ENCODE measurements around the gene ZC3H10. TPM values are rescaled to one million over a fixed set of nuclear protein-coding genes. Genes with fewer than 3 reads are reported as not detected.

Gene ZC3H10
- total RNA-seq, 1 experiment from 2014 or later: 11.3 TPM

DNA sequence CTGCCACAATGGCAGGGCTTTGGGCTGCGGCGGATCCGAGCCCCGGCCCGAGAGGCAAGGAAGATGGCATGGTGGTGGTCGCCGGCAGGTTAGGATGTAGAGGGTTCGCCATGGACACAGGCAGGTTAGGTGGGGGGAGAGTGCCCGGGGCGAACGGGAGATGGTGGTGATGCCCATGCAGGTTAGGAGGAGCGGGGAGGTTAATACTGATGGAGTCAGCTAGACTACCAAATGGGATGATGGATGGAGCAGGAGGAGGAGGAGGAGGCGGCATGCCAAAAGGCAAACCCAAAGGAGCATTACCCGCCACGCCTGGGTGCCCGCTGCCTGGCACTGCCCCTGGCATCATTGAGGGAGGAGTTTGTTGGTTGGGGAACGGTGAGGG, 46.3 kb downstream of the ZC3H10 start:
- TF ChIP-seq, protein P1, sequence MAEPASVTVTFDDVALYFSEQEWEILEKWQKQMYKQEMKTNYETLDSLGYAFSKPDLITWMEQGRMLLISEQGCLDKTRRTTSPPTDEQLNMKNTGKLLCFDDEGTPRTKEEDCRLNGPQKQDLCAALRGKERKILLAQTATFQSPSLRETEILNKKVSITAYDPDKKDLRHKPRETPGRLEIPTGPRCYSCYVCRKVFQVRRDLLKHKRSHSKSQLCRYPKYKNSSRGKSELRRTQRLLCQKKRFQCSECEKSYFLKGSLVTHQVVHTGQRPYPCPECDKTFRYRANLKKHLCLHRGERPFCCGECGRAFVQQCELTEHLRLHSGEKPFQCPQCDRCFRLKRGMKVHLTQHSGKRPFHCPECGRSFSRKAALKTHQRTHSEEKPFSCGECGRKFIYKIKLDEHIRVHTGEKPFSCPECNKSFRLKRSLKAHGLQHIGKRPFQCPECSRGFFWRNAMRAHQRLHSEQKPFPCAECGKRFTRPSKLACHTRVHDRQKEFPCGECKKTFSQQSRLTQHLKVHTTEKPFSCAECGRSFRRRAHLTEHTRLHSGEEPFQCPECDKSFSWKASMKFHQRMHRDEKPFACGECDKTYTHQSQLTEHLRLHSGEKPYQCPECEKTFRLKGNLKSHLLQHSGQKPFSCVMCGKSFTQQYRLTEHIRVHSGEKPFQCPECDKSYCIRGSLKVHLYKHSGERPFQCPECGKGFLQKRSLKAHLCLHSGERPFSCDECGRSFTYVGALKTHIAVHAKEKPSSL (CRISPR knock-in tag; conservative IDR thresholded peaks at IDR 0.05): no peak
- no peak for TF ChIP-seq SP1 (CRISPR knock-in tag; conservative IDR thresholded peaks at IDR 0.05)
- no peak for TF ChIP-seq ELF4 (CRISPR knock-in tag; IDR thresholded peaks at IDR 0.05; ENCODE audit: low read depth)
- TF ChIP-seq, protein P2, sequence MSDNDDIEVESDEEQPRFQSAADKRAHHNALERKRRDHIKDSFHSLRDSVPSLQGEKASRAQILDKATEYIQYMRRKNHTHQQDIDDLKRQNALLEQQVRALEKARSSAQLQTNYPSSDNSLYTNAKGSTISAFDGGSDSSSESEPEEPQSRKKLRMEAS (CRISPR knock-in tag; IDR thresholded peaks at IDR 0.05): no peak
- TF ChIP-seq NFATC4 (CRISPR knock-in tag; IDR thresholded peaks at IDR 0.05): peak; percentile 6; the same call in 1 of the 2 replicates
- TF ChIP-seq CREM (CRISPR knock-in tag; IDR thresholded peaks at IDR 0.05): no peak
- no peak for TF ChIP-seq TEAD4 (CRISPR knock-in tag; IDR thresholded peaks at IDR 0.05)
- TF ChIP-seq MYBL2 (CRISPR knock-in tag; IDR thresholded peaks at IDR 0.05): no peak
- no peak for TF ChIP-seq ATF1 (CRISPR knock-in tag; IDR thresholded peaks at IDR 0.05)
- TF ChIP-seq NR2C2 (CRISPR knock-in tag; IDR thresholded peaks at IDR 0.05): no peak
- TF ChIP-seq PRRX2 (CRISPR knock-in tag; IDR thresholded peaks at IDR 0.05): peak; percentile 50; the same call in 1 of the 2 replicates
- CTCF ChIA-PET: interaction anchor here (1.1 kb wide), 1 partner anchor 94 kb away, joined by 3 read pairs; the partner anchor contains the start of gene ANKRD52
- Mint-ChIP-seq H3K4me3 (no peak overlapping the region), H3K36me3 (peaks cover 81% of the 10 kb centered on the region), H3K27me3 (ENCODE audit: low read depth) (no peaks in the 10 kb centered on the region), H3K27ac (no peak overlapping the region), H3K9me3 (no peaks in the 10 kb centered on the region), H3K4me1 (peaks cover 38% of the 10 kb centered on the region)
- POLR2A ChIA-PET: interaction anchor here (1.3 to 7.2 kb wide), 7 partner anchors 8 to 93 kb away, joined by 3 to 104 read pairs (median 9); partner anchors contain the start of genes ESYT1, RNF41 and SMARCC2
- ATAC-seq (no peak), DNase-seq (ENCODE audit: low spot score) (no peak)

DNA sequence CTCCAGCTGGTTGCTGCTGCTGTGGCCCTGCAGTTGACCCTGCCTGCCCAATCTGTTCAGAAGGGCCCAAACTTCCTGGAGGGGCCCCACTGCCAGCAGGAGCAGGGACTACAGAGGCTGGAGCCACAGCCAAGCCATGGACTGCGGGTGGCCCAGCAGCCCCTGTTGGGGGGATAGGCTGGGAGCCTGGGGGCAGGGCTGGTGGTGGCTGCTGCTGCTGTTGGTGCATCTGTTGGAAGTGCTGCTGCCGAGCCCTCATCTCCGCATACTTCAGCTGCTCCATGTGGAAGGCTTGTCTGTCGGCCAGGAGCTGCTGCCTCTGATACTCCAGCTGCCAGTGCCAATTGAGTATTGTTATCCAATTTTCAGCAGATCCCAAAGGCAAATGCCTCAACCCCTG, 47.3 kb downstream of the ZC3H10 start:
- Mint-ChIP-seq H3K36me3 (peaks cover 81% of the 10 kb centered on the region), H3K27ac (no peak overlapping the region)

DNA sequence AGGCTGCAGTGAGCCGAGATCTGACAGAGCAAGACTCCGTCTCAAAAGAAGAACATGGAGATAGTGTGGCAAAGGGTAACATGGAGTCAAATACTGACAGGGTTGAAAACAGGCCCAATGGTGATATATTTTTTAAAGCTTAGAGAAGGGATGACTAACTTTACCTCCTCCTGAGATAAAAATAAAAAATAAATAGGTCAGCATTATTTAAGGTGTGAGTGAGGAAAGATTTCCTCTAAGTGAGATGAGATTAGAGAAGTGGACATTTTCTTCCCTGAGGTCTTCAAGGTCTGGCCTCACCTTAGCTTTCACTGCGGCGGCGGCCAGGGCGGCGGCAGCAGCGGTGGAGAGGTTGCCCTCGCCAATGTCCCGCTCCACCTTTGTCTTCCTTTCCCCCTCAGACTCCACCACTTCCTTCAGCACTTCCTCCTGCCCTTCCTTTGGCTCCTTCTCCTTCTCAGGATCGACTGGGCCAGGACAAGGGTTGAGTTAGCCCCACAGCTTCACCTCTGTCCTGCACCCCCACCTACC, 51.2 kb downstream of the ZC3H10 start:
- H3K27ac Mint-ChIP-seq: no peak overlapping the region
- no peaks in the 10 kb centered on the region for H3K27me3 Mint-ChIP-seq (ENCODE audit: low read depth)
- H3K36me3 Mint-ChIP-seq: peaks cover 87% of the 10 kb centered on the region
- ATAC-seq (no peak), DNase-seq (ENCODE audit: low spot score) (no peak)
- CTCF ChIA-PET: no interaction called here
- no peak overlapping the region for H3K4me3 Mint-ChIP-seq
- no peaks in the 10 kb centered on the region for H3K9me3 Mint-ChIP-seq
- no peaks in the 10 kb centered on the region for H3K4me1 Mint-ChIP-seq
- POLR2A ChIA-PET: no interaction called here
- TF ChIP-seq SOX15 (CRISPR knock-in tag; IDR thresholded peaks at IDR 0.05): no peak
- TF ChIP-seq, protein P3, sequence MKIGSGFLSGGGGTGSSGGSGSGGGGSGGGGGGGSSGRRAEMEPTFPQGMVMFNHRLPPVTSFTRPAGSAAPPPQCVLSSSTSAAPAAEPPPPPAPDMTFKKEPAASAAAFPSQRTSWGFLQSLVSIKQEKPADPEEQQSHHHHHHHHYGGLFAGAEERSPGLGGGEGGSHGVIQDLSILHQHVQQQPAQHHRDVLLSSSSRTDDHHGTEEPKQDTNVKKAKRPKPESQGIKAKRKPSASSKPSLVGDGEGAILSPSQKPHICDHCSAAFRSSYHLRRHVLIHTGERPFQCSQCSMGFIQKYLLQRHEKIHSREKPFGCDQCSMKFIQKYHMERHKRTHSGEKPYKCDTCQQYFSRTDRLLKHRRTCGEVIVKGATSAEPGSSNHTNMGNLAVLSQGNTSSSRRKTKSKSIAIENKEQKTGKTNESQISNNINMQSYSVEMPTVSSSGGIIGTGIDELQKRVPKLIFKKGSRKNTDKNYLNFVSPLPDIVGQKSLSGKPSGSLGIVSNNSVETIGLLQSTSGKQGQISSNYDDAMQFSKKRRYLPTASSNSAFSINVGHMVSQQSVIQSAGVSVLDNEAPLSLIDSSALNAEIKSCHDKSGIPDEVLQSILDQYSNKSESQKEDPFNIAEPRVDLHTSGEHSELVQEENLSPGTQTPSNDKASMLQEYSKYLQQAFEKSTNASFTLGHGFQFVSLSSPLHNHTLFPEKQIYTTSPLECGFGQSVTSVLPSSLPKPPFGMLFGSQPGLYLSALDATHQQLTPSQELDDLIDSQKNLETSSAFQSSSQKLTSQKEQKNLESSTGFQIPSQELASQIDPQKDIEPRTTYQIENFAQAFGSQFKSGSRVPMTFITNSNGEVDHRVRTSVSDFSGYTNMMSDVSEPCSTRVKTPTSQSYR (CRISPR knock-in tag; IDR thresholded peaks at IDR 0.05): no peak
- TF ChIP-seq, protein P4, sequence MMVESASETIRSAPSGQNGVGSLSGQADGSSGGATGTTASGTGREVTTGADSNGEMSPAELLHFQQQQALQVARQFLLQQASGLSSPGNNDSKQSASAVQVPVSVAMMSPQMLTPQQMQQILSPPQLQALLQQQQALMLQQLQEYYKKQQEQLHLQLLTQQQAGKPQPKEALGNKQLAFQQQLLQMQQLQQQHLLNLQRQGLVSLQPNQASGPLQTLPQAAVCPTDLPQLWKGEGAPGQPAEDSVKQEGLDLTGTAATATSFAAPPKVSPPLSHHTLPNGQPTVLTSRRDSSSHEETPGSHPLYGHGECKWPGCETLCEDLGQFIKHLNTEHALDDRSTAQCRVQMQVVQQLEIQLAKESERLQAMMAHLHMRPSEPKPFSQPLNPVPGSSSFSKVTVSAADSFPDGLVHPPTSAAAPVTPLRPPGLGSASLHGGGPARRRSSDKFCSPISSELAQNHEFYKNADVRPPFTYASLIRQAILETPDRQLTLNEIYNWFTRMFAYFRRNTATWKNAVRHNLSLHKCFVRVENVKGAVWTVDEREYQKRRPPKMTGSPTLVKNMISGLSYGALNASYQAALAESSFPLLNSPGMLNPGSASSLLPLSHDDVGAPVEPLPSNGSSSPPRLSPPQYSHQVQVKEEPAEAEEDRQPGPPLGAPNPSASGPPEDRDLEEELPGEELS (CRISPR knock-in tag; IDR thresholded peaks at IDR 0.05): no peak
- TF ChIP-seq GTF2I (CRISPR knock-in tag; conservative IDR thresholded peaks at IDR 0.05): no peak

More for the DNA sequence above, 47.3 kb downstream of the ZC3H10 start:
- TF ChIP-seq GTF2I (CRISPR knock-in tag; conservative IDR thresholded peaks at IDR 0.05) (no peak), ZNF232 (CRISPR knock-in tag; IDR thresholded peaks at IDR 0.05) (no peak)
- TF ChIP-seq, protein P5, sequence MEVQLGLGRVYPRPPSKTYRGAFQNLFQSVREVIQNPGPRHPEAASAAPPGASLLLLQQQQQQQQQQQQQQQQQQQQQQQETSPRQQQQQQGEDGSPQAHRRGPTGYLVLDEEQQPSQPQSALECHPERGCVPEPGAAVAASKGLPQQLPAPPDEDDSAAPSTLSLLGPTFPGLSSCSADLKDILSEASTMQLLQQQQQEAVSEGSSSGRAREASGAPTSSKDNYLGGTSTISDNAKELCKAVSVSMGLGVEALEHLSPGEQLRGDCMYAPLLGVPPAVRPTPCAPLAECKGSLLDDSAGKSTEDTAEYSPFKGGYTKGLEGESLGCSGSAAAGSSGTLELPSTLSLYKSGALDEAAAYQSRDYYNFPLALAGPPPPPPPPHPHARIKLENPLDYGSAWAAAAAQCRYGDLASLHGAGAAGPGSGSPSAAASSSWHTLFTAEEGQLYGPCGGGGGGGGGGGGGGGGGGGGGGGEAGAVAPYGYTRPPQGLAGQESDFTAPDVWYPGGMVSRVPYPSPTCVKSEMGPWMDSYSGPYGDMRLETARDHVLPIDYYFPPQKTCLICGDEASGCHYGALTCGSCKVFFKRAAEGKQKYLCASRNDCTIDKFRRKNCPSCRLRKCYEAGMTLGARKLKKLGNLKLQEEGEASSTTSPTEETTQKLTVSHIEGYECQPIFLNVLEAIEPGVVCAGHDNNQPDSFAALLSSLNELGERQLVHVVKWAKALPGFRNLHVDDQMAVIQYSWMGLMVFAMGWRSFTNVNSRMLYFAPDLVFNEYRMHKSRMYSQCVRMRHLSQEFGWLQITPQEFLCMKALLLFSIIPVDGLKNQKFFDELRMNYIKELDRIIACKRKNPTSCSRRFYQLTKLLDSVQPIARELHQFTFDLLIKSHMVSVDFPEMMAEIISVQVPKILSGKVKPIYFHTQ (CRISPR knock-in tag; IDR thresholded peaks at IDR 0.05): peak; percentile 83; the same call in 1 of the 2 replicates
- TF ChIP-seq, protein P6, sequence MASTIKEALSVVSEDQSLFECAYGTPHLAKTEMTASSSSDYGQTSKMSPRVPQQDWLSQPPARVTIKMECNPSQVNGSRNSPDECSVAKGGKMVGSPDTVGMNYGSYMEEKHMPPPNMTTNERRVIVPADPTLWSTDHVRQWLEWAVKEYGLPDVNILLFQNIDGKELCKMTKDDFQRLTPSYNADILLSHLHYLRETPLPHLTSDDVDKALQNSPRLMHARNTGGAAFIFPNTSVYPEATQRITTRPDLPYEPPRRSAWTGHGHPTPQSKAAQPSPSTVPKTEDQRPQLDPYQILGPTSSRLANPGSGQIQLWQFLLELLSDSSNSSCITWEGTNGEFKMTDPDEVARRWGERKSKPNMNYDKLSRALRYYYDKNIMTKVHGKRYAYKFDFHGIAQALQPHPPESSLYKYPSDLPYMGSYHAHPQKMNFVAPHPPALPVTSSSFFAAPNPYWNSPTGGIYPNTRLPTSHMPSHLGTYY (CRISPR knock-in tag; IDR thresholded peaks at IDR 0.05): no peak
- no peak for DNase-seq (ENCODE audit: low spot score)
- CTCF ChIA-PET: interaction anchor here (1.3 kb wide), 1 partner anchor 24 kb away, joined by 8 read pairs; the partner anchor contains the start of gene SMARCC2
- Mint-ChIP-seq H3K27me3 (ENCODE audit: low read depth) (no peaks in the 10 kb centered on the region), H3K9me3 (no peaks in the 10 kb centered on the region), H3K4me3 (no peak overlapping the region), H3K4me1 (peaks cover 27% of the 10 kb centered on the region)
- POLR2A ChIA-PET: interaction anchor here (1.0 to 1.6 kb wide), 6 partner anchors 11 to 39 kb away, joined by 3 to 11 read pairs (median 4); partner anchors contain the start of genes ESYT1 and SMARCC2
- no peak for ATAC-seq

Measured in WTC11 (cell line).